ENCODE results near the gene MESP2.

The MESP2 gene

GRCh38 chr15:89822026-89822425 lies 45.9 kb downstream of the MESP2 start:
- TF ChIP-seq CTCF (IDR thresholded peaks at IDR 0.05; ENCODE audit: low read depth, low read length), result no peak
- peak in 1 of 2 donors; percentile 59 for DNase-seq (ENCODE audit: low read depth in 2 of 2)

GRCh38 chr15:89822611-89822950 lies 46.4 kb downstream of the MESP2 start:
- H3K4me3 ChIP-seq (replicated peaks in 1 of 2; ENCODE audit: low read depth in 2 of 2, low read length in 2 of 2), result no peak overlapping the region
- no peak for TF ChIP-seq CTCF (IDR thresholded peaks at IDR 0.05; ENCODE audit: low read depth, low read length)
- no peak for DNase-seq (ENCODE audit: low read depth in 2 of 2)

More at GRCh38 chr15:89822026-89822425, 45.9 kb downstream of the MESP2 start:
- H3K4me3 ChIP-seq (replicated peaks in 1 of 2; ENCODE audit: low read depth in 2 of 2, low read length in 2 of 2), result no peak overlapping the region

GRCh38 chr15:89822951-89823711 lies 47.0 kb downstream of the MESP2 start:
- TF ChIP-seq CTCF (IDR thresholded peaks at IDR 0.05; ENCODE audit: low read depth, low read length), result no peak
- no peak overlapping the region for H3K4me3 ChIP-seq (replicated peaks in 1 of 2; ENCODE audit: low read depth in 2 of 2, low read length in 2 of 2)
- DNase-seq (ENCODE audit: low read depth in 2 of 2), result peak; percentile 48 to 80

- no peak for DNase-seq (ENCODE audit: low read depth in 2 of 2)
- no peak for TF ChIP-seq CTCF (IDR thresholded peaks at IDR 0.05; ENCODE audit: low read depth, low read length)
- no peak overlapping the region for H3K4me3 ChIP-seq (replicated peaks in 1 of 2; ENCODE audit: low read depth in 2 of 2, low read length in 2 of 2)
Measured at GRCh38 chr15:89823836-89824606, 47.9 kb downstream of the MESP2 start.

- DNase-seq (ENCODE audit: low read depth in 2 of 2), result no peak
- no peak overlapping the region for H3K4me3 ChIP-seq (replicated peaks in 1 of 2; ENCODE audit: low read depth in 2 of 2, low read length in 2 of 2)
- no peak for TF ChIP-seq CTCF (IDR thresholded peaks at IDR 0.05; ENCODE audit: low read depth, low read length)
Measured at GRCh38 chr15:89824607-89824867, 48.4 kb downstream of the MESP2 start.

GRCh38 chr15:89825271-89825940 lies 49.3 kb downstream of the MESP2 start:
- no peak overlapping the region for H3K4me3 ChIP-seq (replicated peaks in 1 of 2; ENCODE audit: low read depth in 2 of 2, low read length in 2 of 2)
- TF ChIP-seq CTCF (IDR thresholded peaks at IDR 0.05; ENCODE audit: low read depth, low read length), result no peak
- no peak for DNase-seq (ENCODE audit: low read depth in 2 of 2)

Data from cardiac fibroblast (primary cell).